MM.1S (cell line): ENCODE data around the gene NUAK1.

Experiments used
- DNase-seq: peaks from one replicate; pipeline ENCODE4 v3.0.0-alpha.2; 2015
- H2AFZ ChIP-seq: fragments of 300-600 bp; sonication (generic); 2 replicates; pipeline ENCODE4 v1.6.0; 2016; ENCODE audit warnings: antibody characterized with exemption, low read length
- H3F3A ChIP-seq: fragments of 300-600 bp; sonication (generic); 2 replicates; pipeline ENCODE4 v1.6.1; 2016; ENCODE audit warnings: mild to moderate bottlenecking, antibody characterized with exemption, low read length, moderate library complexity, mixed read lengths; ENCODE audit not compliant: insufficient read depth
- H3K27ac ChIP-seq: fragments of 300-600 bp; sonication (generic); 2 replicates; pipeline ENCODE4 v1.5.1; 2016; ENCODE audit warnings: mild to moderate bottlenecking, low read length
- H3K27me3 ChIP-seq: fragments of 300-600 bp; sonication (generic); replicated peaks from 2 replicates; pipeline ENCODE4 v1.6.0; 2016; ENCODE audit warnings: low read length; ENCODE audit not compliant: insufficient read depth
- H3K36me3 ChIP-seq: fragments of 300-600 bp; sonication (generic); replicated peaks from 2 replicates; pipeline ENCODE4 v1.6.1; 2016; ENCODE audit warnings: mild to moderate bottlenecking, low read length, mixed read lengths; ENCODE audit not compliant: insufficient read depth
- H3K4me1 ChIP-seq: fragments of 300-600 bp; sonication (generic); 2 replicates; pipeline ENCODE4 v1.6.1; 2016; ENCODE audit warnings: low read length, mixed read lengths
- H3K4me2 ChIP-seq: fragments of 300-600 bp; sonication (generic); 2 replicates; pipeline ENCODE4 v1.6.0; 2016; ENCODE audit warnings: low read depth, low read length
- H3K4me3 ChIP-seq: fragments of 300-600 bp; sonication (generic); 2 replicates; pipeline ENCODE4 v1.5.1; 2016; ENCODE audit warnings: low read length, mixed read lengths
- H3K79me2 ChIP-seq: fragments of 300-600 bp; sonication (generic); 2 replicates; pipeline ENCODE4 v1.6.1; 2016; ENCODE audit warnings: mixed run types, low read length, mixed read lengths
- H3K9ac ChIP-seq: fragments of 300-600 bp; sonication (generic); 2 replicates; pipeline ENCODE4 v1.6.1; 2016; ENCODE audit warnings: low read length, mixed read lengths
- H3K9me2 ChIP-seq: fragments of 300-600 bp; sonication (generic); replicated peaks from 2 replicates; pipeline ENCODE4 v1.6.1; 2016; ENCODE audit warnings: mild to moderate bottlenecking, low read length, mixed read lengths; ENCODE audit not compliant: insufficient read depth
- H3K9me3 ChIP-seq: fragments of 300-600 bp; sonication (generic); replicated peaks from 2 replicates; pipeline ENCODE4 v1.6.1; 2016; ENCODE audit warnings: mild to moderate bottlenecking, low read length, mixed read lengths; ENCODE audit not compliant: insufficient read depth
- H4K20me1 ChIP-seq: fragments of 300-600 bp; sonication (generic); 2 replicates; pipeline ENCODE4 v1.6.1; 2016; ENCODE audit warnings: mild to moderate bottlenecking, low read length, moderate library complexity, mixed read lengths; ENCODE audit not compliant: insufficient read depth
- CTCF ChIP-seq: fragments of 300-600 bp; sonication (generic); IDR thresholded peaks from 2 replicates; pipeline ENCODE4 v1.5.1; 2016; ENCODE audit warnings: antibody characterized with exemption, low read length, mixed read lengths
- EZH2 ChIP-seq: fragments of 300-600 bp; sonication (generic); optimal IDR thresholded peaks from 2 replicates; pipeline ENCODE3; 2017; ENCODE audit warnings: low read depth, mild to moderate bottlenecking, antibody characterized with exemption, low read length, mixed read lengths
- EZH2phosphoT487 ChIP-seq: fragments of 300-600 bp; sonication (generic); IDR thresholded peaks from 2 replicates; pipeline ENCODE4 v1.6.1; 2018; ENCODE audit warnings: antibody characterized with exemption, low read length

Gene NUAK1

GRCh38 chr12:106146987-106147386 is 8.2 kb upstream of the NUAK1 start:
- Histone ChIP-seq H3K27ac (no peak overlapping the region), H3K9me3 (no peaks in the 10 kb centered on the region), H3K79me2 (peaks cover 10% of the 10 kb centered on the region), H3K4me1 (peaks cover 57% of the 10 kb centered on the region), H3K9ac (no peak overlapping the region), H3K9me2 (no peaks in the 10 kb centered on the region), H3F3A (peaks cover 39% of the 10 kb centered on the region), H3K4me3 (no peak overlapping the region), H3K27me3 (no peaks in the 10 kb centered on the region), H3K4me2 (no peak overlapping the region), H4K20me1 (no peaks in the 10 kb centered on the region), H3K36me3 (no peaks in the 10 kb centered on the region), H2AFZ (no peak overlapping the region)
- DNase-seq, result no peak
- TF ChIP-seq EZH2phosphoT487 (no peak), EZH2 (no peak), CTCF (no peak)

GRCh38 chr12:106145539-106146447 is 7.0 kb upstream of the NUAK1 start:
- Histone ChIP-seq H3K9me3 (no peaks in the 10 kb centered on the region), H3K4me2 (peak overlapping the region; percentile 76), H3K27me3 (no peaks in the 10 kb centered on the region), H3K9ac (peak overlapping the region; percentile 13; the same call in 1 of the 2 replicates), H3F3A (peaks cover 43% of the 10 kb centered on the region), H3K36me3 (no peaks in the 10 kb centered on the region), H3K9me2 (no peaks in the 10 kb centered on the region), H3K4me3 (peak overlapping the region; percentile 23), H3K4me1 (peaks cover 67% of the 10 kb centered on the region), H3K27ac (peak overlapping the region; percentile 86), H4K20me1 (no peaks in the 10 kb centered on the region), H2AFZ (peak overlapping the region; percentile 61), H3K79me2 (peaks cover 20% of the 10 kb centered on the region)
- TF ChIP-seq CTCF (no peak), EZH2phosphoT487 (no peak), EZH2 (no peak)
- no peak for DNase-seq

- H3K9me2 ChIP-seq, result no peaks in the 10 kb centered on the region
- no peaks in the 10 kb centered on the region for H3K27me3 ChIP-seq
- no peaks in the 10 kb centered on the region for H3K36me3 ChIP-seq
- H3F3A ChIP-seq, result peaks cover 48% of the 10 kb centered on the region
- no peak for TF ChIP-seq EZH2phosphoT487
- no peak for TF ChIP-seq CTCF
- TF ChIP-seq EZH2, result no peak
- no peaks in the 10 kb centered on the region for H3K9me3 ChIP-seq
- peak overlapping the region; percentile 76 for H3K4me2 ChIP-seq
- H3K27ac ChIP-seq, result peak overlapping the region; percentile 86
- H3K9ac ChIP-seq, result peak overlapping the region; percentile 47
- DNase-seq, result peak; percentile 90
- H2AFZ ChIP-seq, result 0 out of 2 replicates have a peak overlapping the region, but pooled peaks have one; percentile 61
- H4K20me1 ChIP-seq, result no peaks in the 10 kb centered on the region
- peak overlapping the region; percentile 23 for H3K4me3 ChIP-seq
- H3K79me2 ChIP-seq, result peaks cover 29% of the 10 kb centered on the region
- H3K4me1 ChIP-seq, result peaks cover 69% of the 10 kb centered on the region
Observed at GRCh38 chr12:106144847-106145246, 6.1 kb upstream of the NUAK1 start.
